ENCODE data around the gene NPC2.
A peak's percentile ranks its signal among the peaks of the same experiment; 100 is the strongest.
"Not testable (repeated sequence)": the region's sequence is repeated elsewhere in the genome, so short reads cannot be mapped to it uniquely, and the experiment has no call there.

NPC2 gene

GRCh38 chr14:74492776-74493342 is at the start of gene NPC2:
NPC2 (minus strand) TSS chr14:74493305; CDS start chr14:74493274, 31 bp downstream.
- DNase-seq (ENCODE audit: low read depth) = no peak

GRCh38 chr14:74542056-74542685 is 49.1 kb upstream of the NPC2 start:
- DNase-seq (ENCODE audit: low read depth) = no peak

GRCh38 chr14:74541225-74541624 is 48.1 kb upstream of the NPC2 start:
- DNase-seq (ENCODE audit: low read depth) = no peak

- no peak for DNase-seq (ENCODE audit: low read depth)
These were observed 46.4 kb upstream of the NPC2 start for GRCh38 chr14:74539503-74539902.

- no peak for DNase-seq (ENCODE audit: low read depth)
These were observed 45.6 kb upstream of the NPC2 start for GRCh38 chr14:74538411-74539391.

- not testable (repeated sequence) for DNase-seq (ENCODE audit: low read depth)
These were observed 43.2 kb upstream of the NPC2 start for GRCh38 chr14:74536336-74536735.

GRCh38 chr14:74535756-74536325 is 42.7 kb upstream of the NPC2 start:
- DNase-seq (ENCODE audit: low read depth) = no peak

GRCh38 chr14:74533576-74533975 is 40.5 kb upstream of the NPC2 start:
- no peak for DNase-seq (ENCODE audit: low read depth)

GRCh38 chr14:74532246-74532645 is 39.1 kb upstream of the NPC2 start:
- no peak for DNase-seq (ENCODE audit: low read depth)

GRCh38 chr14:74531467-74531866 is 38.4 kb upstream of the NPC2 start:
- DNase-seq (ENCODE audit: low read depth) = peak; percentile 70

GRCh38 chr14:74531006-74531405 is 37.9 kb upstream of the NPC2 start:
- no peak for DNase-seq (ENCODE audit: low read depth)

GRCh38 chr14:74528886-74529285 is 35.8 kb upstream of the NPC2 start:
- DNase-seq (ENCODE audit: low read depth) = no peak

- no peak for DNase-seq (ENCODE audit: low read depth)
These were observed 35.3 kb upstream of the NPC2 start for GRCh38 chr14:74528406-74528805.

- DNase-seq (ENCODE audit: low read depth) = no peak
These were observed 34.7 kb upstream of the NPC2 start for GRCh38 chr14:74527736-74528280.

GRCh38 chr14:74526854-74527585 is 33.9 kb upstream of the NPC2 start:
- no peak for DNase-seq (ENCODE audit: low read depth)

GRCh38 chr14:74525361-74525851 is 32.3 kb upstream of the NPC2 start:
- no peak for DNase-seq (ENCODE audit: low read depth)

- DNase-seq (ENCODE audit: low read depth) = no peak
These were observed 31.7 kb upstream of the NPC2 start for GRCh38 chr14:74524812-74525135.

GRCh38 chr14:74524076-74524811 is 31.1 kb upstream of the NPC2 start:
- no peak for DNase-seq (ENCODE audit: low read depth)

- DNase-seq (ENCODE audit: low read depth) = no peak
These were observed 29.6 kb upstream of the NPC2 start for GRCh38 chr14:74522740-74523139.

GRCh38 chr14:74521756-74522155 is 28.7 kb upstream of the NPC2 start:
- no peak for DNase-seq (ENCODE audit: low read depth)

Measured in fibroblast of the conjunctiva (primary cell).